OCI-LY1 (cell line): ENCODE measurements around the gene MC1R.

Experiments used
- CTCF ChIP-seq: fragments of 200-600 bp; sonication (generic), shearing (Covaris generic); IDR thresholded peaks from 2 replicates; pipeline ENCODE4 v1.5.1; 2017; ENCODE audit warnings: mild to moderate bottlenecking, antibody characterized with exemption, low read length, moderate library complexity, mixed read lengths
- EZH2 ChIP-seq: fragments of 200-600 bp; sonication (generic), shearing (Covaris generic); IDR thresholded peaks from 2 replicates; pipeline ENCODE4 v1.8.0; 2017; ENCODE audit warnings: borderline replicate concordance, mixed run types, mild to moderate bottlenecking, antibody characterized with exemption, low read length, moderate library complexity, mixed read lengths

GRCh38 chr16:89869911-89870310 is 48.8 kb upstream of the MC1R start:
- TF ChIP-seq CTCF (no peak), EZH2 (no peak)
